ENCODE measurements around the gene EPB41L4B. TPM values are rescaled to one million over a fixed set of nuclear protein-coding genes. Genes with fewer than 3 reads are reported as not detected.

The EPB41L4B gene
- total RNA-seq, 1 donor from 2014 or later = 19.3 TPM

DNA sequence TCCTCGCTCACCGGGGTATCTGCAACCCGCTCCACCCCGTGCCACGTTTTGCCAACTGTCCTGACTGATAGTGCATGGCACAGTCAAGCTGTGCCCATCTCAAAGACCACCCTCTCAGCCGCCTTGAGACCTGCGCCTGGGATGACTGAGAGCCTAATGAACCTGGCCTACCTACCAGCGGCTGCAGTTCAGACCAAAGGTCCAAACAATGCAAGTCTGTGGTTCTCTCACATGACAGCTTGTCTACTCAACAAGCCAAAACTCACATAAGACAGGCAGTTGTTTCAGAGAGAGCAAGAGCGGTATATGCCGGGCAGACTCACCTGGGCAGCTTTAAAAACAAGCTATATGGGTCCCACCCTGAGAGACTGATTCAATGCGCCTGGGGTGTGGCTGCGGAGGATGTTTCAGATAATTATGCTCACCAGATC is 70.5 kb downstream of the EPB41L4B start:
- Mint-ChIP-seq H3K4me1 (ENCODE audit: unreplicated experiment) (peaks cover 74% of the 10 kb centered on the region), H3K4me3 (ENCODE audit: unreplicated experiment) (no peak overlapping the region), H3K9me3 (ENCODE audit: unreplicated experiment) (no peaks in the 10 kb centered on the region), H3K27me3 (ENCODE audit: unreplicated experiment) (no peaks in the 10 kb centered on the region), H3K27ac (ENCODE audit: unreplicated experiment) (peak overlapping the region; percentile 97), H3K36me3 (ENCODE audit: unreplicated experiment) (peaks cover 6% of the 10 kb centered on the region)
- TF ChIP-seq, protein P1, sequence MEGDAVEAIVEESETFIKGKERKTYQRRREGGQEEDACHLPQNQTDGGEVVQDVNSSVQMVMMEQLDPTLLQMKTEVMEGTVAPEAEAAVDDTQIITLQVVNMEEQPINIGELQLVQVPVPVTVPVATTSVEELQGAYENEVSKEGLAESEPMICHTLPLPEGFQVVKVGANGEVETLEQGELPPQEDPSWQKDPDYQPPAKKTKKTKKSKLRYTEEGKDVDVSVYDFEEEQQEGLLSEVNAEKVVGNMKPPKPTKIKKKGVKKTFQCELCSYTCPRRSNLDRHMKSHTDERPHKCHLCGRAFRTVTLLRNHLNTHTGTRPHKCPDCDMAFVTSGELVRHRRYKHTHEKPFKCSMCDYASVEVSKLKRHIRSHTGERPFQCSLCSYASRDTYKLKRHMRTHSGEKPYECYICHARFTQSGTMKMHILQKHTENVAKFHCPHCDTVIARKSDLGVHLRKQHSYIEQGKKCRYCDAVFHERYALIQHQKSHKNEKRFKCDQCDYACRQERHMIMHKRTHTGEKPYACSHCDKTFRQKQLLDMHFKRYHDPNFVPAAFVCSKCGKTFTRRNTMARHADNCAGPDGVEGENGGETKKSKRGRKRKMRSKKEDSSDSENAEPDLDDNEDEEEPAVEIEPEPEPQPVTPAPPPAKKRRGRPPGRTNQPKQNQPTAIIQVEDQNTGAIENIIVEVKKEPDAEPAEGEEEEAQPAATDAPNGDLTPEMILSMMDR (IDR thresholded peaks at IDR 0.05) = no peak
- DNase-seq (ENCODE audit: extremely low spot score, unreplicated experiment) = no peak

DNA sequence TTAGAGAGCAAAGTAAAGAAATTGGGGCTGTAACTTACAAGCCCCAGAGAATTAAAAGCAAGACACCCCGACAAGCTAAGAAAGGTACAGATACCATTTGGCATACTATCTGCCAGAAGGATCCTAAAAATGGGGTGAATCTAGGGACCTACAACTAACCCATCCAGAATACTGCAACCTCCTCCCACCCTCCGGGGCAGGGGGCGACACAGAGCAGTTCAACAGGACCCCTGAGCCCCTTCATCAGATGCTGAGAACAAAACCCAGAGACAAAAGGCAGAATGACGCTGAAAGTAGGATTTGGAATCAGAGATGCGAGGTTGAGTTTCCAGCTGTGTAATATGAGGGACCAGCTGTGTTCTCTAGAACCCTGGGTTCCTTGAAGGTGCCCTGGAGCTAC is 71.2 kb downstream of the EPB41L4B start:
- no peaks in the 10 kb centered on the region for H3K9me3 Mint-ChIP-seq (ENCODE audit: unreplicated experiment)
- DNase-seq (ENCODE audit: extremely low spot score, unreplicated experiment) = no peak
- H3K27me3 Mint-ChIP-seq (ENCODE audit: unreplicated experiment) = no peaks in the 10 kb centered on the region
- H3K36me3 Mint-ChIP-seq (ENCODE audit: unreplicated experiment) = peaks cover 6% of the 10 kb centered on the region
- H3K27ac Mint-ChIP-seq (ENCODE audit: unreplicated experiment) = peak overlapping the region; percentile 97
- H3K4me1 Mint-ChIP-seq (ENCODE audit: unreplicated experiment) = peaks cover 71% of the 10 kb centered on the region
- TF ChIP-seq, protein P1 (IDR thresholded peaks at IDR 0.05) = no peak
- no peak overlapping the region for H3K4me3 Mint-ChIP-seq (ENCODE audit: unreplicated experiment)

DNA sequence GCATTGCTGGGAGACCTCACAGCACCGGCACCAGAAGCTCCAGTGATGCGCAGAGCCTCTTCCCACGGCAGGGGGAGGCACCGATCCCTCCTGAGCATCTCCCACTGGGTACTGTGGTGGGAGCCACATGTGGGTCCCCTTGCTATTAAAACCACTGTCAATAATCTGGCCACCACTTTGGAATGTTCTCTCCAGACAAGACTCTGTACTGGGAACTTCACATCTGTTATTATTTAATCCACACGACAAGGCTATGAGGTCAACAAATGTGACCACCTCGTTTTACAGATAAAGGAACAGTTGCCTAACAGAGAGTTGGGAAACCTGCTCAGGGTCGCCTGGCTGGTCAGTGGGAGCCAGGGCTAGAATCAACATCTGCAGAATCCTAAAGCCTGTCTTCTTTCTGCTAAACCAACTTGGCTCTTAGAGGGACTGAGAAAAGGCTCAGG is 72.7 kb downstream of the EPB41L4B start:
- DNase-seq (ENCODE audit: extremely low spot score, unreplicated experiment) = no peak
- TF ChIP-seq, protein P1 (IDR thresholded peaks at IDR 0.05) = peak; percentile 30
- Mint-ChIP-seq H3K4me1 (ENCODE audit: unreplicated experiment) (peaks cover 66% of the 10 kb centered on the region), H3K27me3 (ENCODE audit: unreplicated experiment) (no peaks in the 10 kb centered on the region), H3K36me3 (ENCODE audit: unreplicated experiment) (peaks cover 8% of the 10 kb centered on the region), H3K9me3 (ENCODE audit: unreplicated experiment) (no peaks in the 10 kb centered on the region), H3K27ac (ENCODE audit: unreplicated experiment) (peak overlapping the region; percentile 66), H3K4me3 (ENCODE audit: unreplicated experiment) (no peak overlapping the region)

- no peaks in the 10 kb centered on the region for H3K27me3 Mint-ChIP-seq (ENCODE audit: unreplicated experiment)
- peaks cover 64% of the 10 kb centered on the region for H3K4me1 Mint-ChIP-seq (ENCODE audit: unreplicated experiment)
- no peak for DNase-seq (ENCODE audit: extremely low spot score, unreplicated experiment)
- no peaks in the 10 kb centered on the region for H3K9me3 Mint-ChIP-seq (ENCODE audit: unreplicated experiment)
- no peak overlapping the region for H3K4me3 Mint-ChIP-seq (ENCODE audit: unreplicated experiment)
- TF ChIP-seq, protein P1 (IDR thresholded peaks at IDR 0.05) = no peak
- H3K27ac Mint-ChIP-seq (ENCODE audit: unreplicated experiment) = no peak overlapping the region
- H3K36me3 Mint-ChIP-seq (ENCODE audit: unreplicated experiment) = peaks cover 9% of the 10 kb centered on the region
Observed at GRCh38 chr9:109247228-109247627, 73.6 kb downstream of the EPB41L4B start.

GRCh38 chr9:109246533-109246932 is 74.3 kb downstream of the EPB41L4B start:
- TF ChIP-seq, protein P1 (IDR thresholded peaks at IDR 0.05) = no peak
- H3K27ac Mint-ChIP-seq (ENCODE audit: unreplicated experiment) = no peak overlapping the region
- peaks cover 64% of the 10 kb centered on the region for H3K4me1 Mint-ChIP-seq (ENCODE audit: unreplicated experiment)
- no peaks in the 10 kb centered on the region for H3K9me3 Mint-ChIP-seq (ENCODE audit: unreplicated experiment)
- DNase-seq (ENCODE audit: extremely low spot score, unreplicated experiment) = no peak
- no peak overlapping the region for H3K4me3 Mint-ChIP-seq (ENCODE audit: unreplicated experiment)
- peaks cover 7% of the 10 kb centered on the region for H3K36me3 Mint-ChIP-seq (ENCODE audit: unreplicated experiment)
- H3K27me3 Mint-ChIP-seq (ENCODE audit: unreplicated experiment) = no peaks in the 10 kb centered on the region
